WTC11 (cell line): ENCODE measurements around the gene SNAP25.

Experiments
- CTCF ChIP-seq: fragments of 200-600 bp; IDR thresholded peaks from 2 replicates; pipeline ENCODE4 v1.8.0; 2022; ENCODE audit warnings: antibody characterized with exemption
- RORB ChIP-seq: fragments of 250-450 bp; sonication (Bioruptor Pico); IDR thresholded peaks from 2 replicates; pipeline ENCODE4 v1.9.0; 2021; ENCODE audit warnings: mild to moderate bottlenecking
- ZBTB21 ChIP-seq: sonication (generic); formaldehyde crosslinking; IDR thresholded peaks from 2 replicates; pipeline ENCODE4 v1.8.1; 2023; ENCODE audit warnings: mild to moderate bottlenecking, missing genetic modification reagents, borderline replicate concordance
- ZNF416 ChIP-seq: fragments of 250-450 bp; sonication (Bioruptor Pico); IDR thresholded peaks from 2 replicates; pipeline ENCODE4 v1.9.0; 2021; ENCODE audit warnings: mild to moderate bottlenecking, inconsistent platforms

- TF ChIP-seq ZBTB21 (CRISPR knock-in tag) = no peak
- no peak for TF ChIP-seq RORB (CRISPR knock-in tag)
- no peak for TF ChIP-seq ZNF416 (CRISPR knock-in tag)
- no peak for TF ChIP-seq CTCF
These were observed 88.1 kb downstream of the SNAP25 start for GRCh38 chr20:10306440-10307358.
